ENCODE measurements around the gene PGF.

DNA sequence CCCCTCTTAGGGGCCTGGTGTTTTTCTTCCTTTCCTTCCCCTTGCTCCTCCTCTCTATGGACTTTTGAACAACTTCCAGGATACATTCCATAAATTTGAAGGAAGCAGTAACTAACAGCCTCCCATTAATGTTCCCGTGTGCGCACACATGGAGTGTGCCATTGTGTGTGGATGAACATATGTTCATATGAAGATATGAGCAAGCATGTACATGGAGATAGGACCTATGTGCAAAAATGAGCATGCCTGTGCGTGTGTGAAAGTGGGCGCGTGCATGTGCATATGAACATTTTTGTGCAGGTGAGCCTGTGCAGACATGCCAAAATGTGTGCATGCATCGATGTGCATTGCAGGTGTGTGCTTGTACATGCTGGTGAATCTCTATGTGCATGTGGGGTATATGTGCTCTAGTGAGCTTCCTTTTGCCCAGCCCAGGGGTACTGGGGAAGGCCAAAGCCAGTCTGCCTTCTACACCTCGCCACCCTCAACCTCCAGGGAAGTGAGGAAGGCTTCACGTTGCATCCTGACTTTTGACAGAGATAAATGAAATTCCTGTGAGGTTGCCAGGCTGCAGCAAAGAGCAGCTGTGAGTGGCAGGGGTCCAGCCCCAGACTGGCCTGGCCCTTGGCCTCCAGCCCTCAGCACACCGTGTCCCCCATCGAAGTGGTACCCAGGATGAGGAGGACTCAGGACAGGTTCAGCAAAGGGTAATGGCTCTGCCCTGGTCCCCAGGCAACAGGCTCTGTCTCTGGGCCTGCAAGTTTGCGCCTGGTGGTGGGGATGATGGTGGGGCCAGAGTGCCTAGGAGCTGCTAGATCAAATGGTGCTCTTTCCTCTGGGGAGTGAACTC, 21.1 kb upstream of the PGF start:
- no peak for TF ChIP-seq CTCF (IDR thresholded peaks at IDR 0.05; ENCODE audit: insufficient read depth, low read length)
- TF ChIP-seq SPI1 (IDR thresholded peaks at IDR 0.05; ENCODE audit: borderline replicate concordance, low read depth), result no peak
- TF ChIP-seq GABPA (IDR thresholded peaks at IDR 0.05; ENCODE audit: low read depth), result no peak

Measured in HL-60 (cell line).